GM21619 (cell line): ENCODE results near the gene SLC25A12.
"Not testable (repeated sequence)": the region's sequence is repeated elsewhere in the genome, so short reads cannot be mapped to it uniquely, and the experiment has no call there.

Experiments used
- ATAC-seq: cut with Tn5 transposase; IDR thresholded peaks from one replicate; pipeline ENCODE4 v1.9.1; 2021; ENCODE audit not compliant: unreplicated experiment

The SLC25A12 gene

GRCh38 chr2:171792886-171793580, 101.0 kb downstream of the SLC25A12 start:
- ATAC-seq: no peak

- ATAC-seq: no peak
Observed at GRCh38 chr2:171792157-171792556, 101.9 kb downstream of the SLC25A12 start.

GRCh38 chr2:171791361-171791760, 102.7 kb downstream of the SLC25A12 start:
- no peak for ATAC-seq

GRCh38 chr2:171789956-171790355, 104.1 kb downstream of the SLC25A12 start:
- no peak for ATAC-seq

- ATAC-seq: no peak
Observed at GRCh38 chr2:171788316-171788993, 105.6 kb downstream of the SLC25A12 start.

GRCh38 chr2:171787333-171788072, 106.5 kb downstream of the SLC25A12 start:
- no peak for ATAC-seq

GRCh38 chr2:171785450-171785849, 108.6 kb downstream of the SLC25A12 start:
- ATAC-seq: no peak

- no peak for ATAC-seq
Observed at GRCh38 chr2:171778515-171778914, 115.5 kb downstream of the SLC25A12 start.

GRCh38 chr2:171774581-171774980, 119.5 kb downstream of the SLC25A12 start:
- ATAC-seq: not testable (repeated sequence)

- no peak for ATAC-seq
Observed at GRCh38 chr2:171772373-171772772, 121.7 kb downstream of the SLC25A12 start.

GRCh38 chr2:171771463-171771862, 122.6 kb downstream of the SLC25A12 start:
- no peak for ATAC-seq

GRCh38 chr2:171763602-171764001, 130.4 kb downstream of the SLC25A12 start:
- ATAC-seq: no peak

- no peak for ATAC-seq
Observed at GRCh38 chr2:171762879-171763573, 131.0 kb downstream of the SLC25A12 start.

GRCh38 chr2:171761176-171761575, 132.9 kb downstream of the SLC25A12 start:
- ATAC-seq: not testable (repeated sequence)

- ATAC-seq: not testable (repeated sequence)
Observed at GRCh38 chr2:171758762-171759161, 135.3 kb downstream of the SLC25A12 start.

GRCh38 chr2:171754254-171754939, 139.6 kb downstream of the SLC25A12 start:
- no peak for ATAC-seq

- ATAC-seq: no peak
Observed at GRCh38 chr2:171747371-171747770, 146.7 kb downstream of the SLC25A12 start.

- ATAC-seq: no peak
Observed at GRCh38 chr2:171745806-171746205, 148.2 kb downstream of the SLC25A12 start.

GRCh38 chr2:171745141-171745540, 148.9 kb downstream of the SLC25A12 start:
- ATAC-seq: no peak

GRCh38 chr2:171742760-171743159, 151.3 kb downstream of the SLC25A12 start:
- ATAC-seq: no peak

- no peak for ATAC-seq
Observed at GRCh38 chr2:171741189-171741588, 152.9 kb downstream of the SLC25A12 start.
